ENCODE results near the gene SLC38A4.
A peak's percentile ranks its signal among the peaks of the same experiment; 100 is the strongest.
"Not testable (repeated sequence)": the region's sequence is repeated elsewhere in the genome, so short reads cannot be mapped to it uniquely, and the experiment has no call there.

Gene SLC38A4, protein sequence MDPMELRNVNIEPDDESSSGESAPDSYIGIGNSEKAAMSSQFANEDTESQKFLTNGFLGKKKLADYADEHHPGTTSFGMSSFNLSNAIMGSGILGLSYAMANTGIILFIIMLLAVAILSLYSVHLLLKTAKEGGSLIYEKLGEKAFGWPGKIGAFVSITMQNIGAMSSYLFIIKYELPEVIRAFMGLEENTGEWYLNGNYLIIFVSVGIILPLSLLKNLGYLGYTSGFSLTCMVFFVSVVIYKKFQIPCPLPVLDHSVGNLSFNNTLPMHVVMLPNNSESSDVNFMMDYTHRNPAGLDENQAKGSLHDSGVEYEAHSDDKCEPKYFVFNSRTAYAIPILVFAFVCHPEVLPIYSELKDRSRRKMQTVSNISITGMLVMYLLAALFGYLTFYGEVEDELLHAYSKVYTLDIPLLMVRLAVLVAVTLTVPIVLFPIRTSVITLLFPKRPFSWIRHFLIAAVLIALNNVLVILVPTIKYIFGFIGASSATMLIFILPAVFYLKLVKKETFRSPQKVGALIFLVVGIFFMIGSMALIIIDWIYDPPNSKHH

DNA sequence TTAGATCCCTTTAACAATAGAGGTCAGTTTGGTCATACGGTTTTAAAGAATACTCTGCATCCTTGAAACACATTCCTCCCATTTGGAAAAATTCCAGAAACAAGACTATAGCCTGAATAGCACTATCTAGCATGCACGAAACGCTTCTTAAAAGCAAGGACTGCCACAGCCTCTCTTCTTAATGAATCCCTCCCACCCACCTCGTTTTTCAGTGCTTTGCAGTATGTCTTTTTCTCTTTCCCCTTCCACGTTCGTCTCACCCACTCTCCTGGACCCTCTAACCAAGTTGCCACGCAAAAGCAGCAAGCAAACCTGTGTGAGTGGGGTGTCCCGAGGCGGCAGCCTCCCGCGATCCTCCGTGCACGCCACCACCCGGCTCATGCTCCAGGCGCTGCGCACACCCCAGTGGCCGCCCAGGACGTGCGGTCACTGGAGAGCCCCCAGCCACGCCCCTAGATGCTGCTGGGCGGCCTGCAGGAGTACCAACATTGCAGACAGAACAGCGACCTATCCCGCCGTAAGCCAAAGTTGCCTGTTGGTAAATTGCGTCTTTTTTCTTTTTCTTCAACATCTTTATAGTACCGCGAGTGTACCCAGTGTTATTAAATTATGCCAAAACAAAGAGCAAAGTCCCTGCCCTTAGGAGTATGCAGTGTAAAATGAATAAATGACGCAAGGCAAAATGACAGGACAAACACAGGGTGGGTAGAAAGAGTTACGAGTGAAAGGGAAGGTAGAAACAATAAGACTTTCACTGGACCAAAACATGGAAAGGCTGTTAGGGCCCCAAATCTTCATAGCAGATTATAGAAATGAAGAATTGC lies at the start of gene SLC38A4:
Gene SLC38A4 (minus strand): TSS at position 407 of the 824 bp plus-strand sequence. CDS start 32,926 bp downstream, outside the sequence.
- peak; percentile 67 for DNase-seq (ENCODE audit: low read depth)

DNA sequence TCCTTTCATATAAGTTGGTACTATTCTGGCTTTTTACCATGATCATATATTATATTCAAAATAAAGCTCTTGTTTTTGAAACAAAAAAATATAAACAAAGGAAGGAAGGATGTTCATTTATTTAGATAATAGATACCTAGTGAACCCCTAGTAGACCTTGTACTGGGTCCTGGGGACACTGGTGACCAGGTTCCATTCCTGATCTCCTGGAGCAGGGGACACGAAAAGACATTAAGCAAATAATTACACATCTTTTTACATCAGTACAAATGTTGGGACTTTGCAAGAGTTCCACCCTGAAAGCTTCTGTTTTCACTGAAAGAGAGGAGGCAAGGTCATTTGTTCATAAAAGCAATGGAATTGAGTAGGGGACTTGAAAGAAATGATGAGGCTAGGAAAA lies 49.3 kb upstream of the SLC38A4 start:
- DNase-seq (ENCODE audit: low read depth): no peak

DNA sequence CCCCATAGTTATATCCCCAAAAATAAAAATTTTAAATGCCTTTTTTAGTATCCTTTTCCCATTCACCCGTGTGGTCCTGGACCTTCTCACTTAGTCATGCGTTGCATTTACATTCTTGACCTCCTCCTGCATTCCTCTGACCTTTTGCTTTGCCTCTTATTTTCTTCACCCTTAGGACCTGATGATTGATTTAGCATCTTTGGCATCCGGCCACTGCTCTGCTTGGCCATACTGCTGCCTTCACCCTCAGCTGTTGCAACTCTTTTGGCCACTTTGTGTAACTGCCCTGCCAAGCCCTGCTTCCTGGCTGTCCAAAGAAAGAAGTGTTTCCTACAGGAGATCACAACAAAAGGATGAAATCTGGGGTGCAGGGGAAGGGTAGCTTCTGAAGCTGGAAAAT lies 48.8 kb upstream of the SLC38A4 start:
- peak; percentile 79 for DNase-seq (ENCODE audit: low read depth)

DNA sequence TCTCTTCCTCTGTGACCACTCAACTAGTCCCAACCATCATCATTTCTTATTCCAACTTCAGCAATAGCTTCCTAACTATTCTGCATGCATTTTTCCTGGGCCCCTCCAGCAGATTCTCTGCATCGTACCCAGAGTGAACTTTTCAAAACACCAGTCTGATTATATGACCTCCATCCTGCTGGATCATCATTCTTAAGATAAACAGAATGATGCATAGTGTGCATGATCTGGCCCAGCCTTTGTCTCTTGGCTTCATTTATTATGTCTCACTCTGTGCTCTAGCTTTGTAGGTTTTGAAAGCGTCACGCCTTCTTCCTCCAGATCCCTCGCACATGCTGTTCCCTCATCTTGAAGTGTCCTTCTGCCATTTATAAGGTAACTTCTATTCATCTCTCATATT lies 46.3 kb upstream of the SLC38A4 start:
- DNase-seq (ENCODE audit: low read depth): peak; percentile 25

DNA sequence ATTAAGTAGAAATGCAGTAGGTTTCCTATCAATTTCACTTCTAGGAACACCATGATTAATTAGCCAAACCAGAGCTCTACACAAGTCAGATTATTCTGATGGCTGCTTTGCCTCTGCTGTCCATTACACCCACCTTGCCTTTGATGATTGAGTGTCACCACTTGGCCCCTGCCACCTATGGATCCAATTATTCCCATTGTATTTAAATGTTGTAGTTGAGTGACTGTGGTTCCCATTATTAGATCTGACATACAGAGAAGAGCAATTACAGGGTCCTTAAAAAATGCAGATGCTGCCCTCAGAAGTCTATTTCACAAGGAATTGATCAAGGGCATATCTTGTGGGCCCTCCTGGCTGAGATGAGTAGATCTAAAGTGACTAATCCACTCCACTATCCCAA lies 39.5 kb upstream of the SLC38A4 start:
- no peak for DNase-seq (ENCODE audit: low read depth)

DNA sequence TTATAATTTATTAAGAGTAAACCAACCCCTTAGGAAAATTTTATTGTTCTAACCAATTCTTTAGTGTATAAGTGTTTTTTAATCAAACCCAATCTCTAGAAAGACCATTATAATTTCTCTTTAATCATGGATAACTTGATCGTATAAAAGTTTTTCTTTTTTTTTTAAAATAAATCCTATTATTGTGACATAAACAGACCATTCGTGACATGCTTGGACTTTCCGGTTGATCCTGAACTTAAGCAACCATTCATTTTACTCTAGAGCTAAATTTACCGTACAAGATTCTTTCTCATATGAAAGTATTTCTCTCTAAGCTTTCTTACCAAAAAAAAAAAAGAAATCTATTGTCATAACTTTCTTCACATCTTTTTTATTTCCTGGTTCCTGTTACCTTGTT lies 32.6 kb upstream of the SLC38A4 start:
- no peak for DNase-seq (ENCODE audit: low read depth)

DNA sequence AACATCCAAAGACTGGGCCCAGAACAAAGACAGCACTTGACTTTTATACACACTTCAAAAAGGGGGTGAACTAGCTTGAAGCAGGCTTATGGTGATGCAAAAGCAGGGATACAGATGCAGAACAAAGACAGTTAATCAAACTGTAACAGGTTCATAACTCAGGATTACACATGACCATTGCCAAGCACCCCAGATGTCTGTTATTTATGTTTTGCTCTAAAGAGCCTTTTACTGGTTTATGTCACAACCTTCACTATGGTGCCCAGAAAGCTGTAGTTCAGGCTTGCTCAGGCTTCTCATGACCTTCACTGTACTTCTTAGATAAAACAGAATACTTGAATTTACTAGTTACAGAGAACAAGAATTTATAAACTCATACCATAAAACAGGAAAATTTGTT lies 31.7 kb upstream of the SLC38A4 start:
- DNase-seq (ENCODE audit: low read depth): no peak

DNA sequence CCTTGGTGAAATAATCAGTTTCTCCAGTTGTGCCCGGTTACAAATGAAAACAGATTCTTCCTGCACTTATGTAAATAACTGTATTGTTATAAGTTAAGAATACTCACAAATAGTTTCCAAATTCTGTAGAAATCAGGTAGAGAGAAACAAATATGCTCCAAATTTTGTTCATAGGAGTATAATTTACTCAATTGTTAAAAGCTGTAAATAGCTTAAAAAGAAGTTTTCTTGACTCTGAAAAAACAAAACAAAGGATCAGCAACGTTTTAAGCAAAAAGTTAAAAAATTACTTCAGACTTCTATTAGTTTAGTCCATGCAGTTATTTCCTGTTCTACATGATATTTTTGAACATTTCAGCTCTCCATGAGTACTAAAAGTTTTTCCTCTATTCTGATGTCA lies 30.0 kb upstream of the SLC38A4 start:
- DNase-seq (ENCODE audit: low read depth): no peak

DNA sequence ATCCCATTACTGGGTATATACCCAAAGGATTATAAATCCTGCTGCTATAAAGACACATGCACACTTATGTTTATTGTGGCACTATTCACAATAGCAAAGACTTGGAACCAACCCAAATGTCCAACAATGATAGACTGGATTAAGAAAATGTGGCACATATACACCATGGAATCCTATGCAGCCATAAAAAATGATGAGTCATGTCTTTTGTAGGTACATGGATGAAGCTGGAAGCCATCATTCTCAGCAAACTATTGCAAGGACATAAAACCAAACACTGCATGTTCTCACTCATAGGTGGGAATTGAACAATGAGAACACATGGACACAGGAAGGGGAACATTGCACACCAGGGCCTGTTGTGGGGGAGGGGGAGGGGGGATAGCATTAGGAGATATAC lies 28.4 kb upstream of the SLC38A4 start:
- DNase-seq (ENCODE audit: low read depth): not testable (repeated sequence)

DNA sequence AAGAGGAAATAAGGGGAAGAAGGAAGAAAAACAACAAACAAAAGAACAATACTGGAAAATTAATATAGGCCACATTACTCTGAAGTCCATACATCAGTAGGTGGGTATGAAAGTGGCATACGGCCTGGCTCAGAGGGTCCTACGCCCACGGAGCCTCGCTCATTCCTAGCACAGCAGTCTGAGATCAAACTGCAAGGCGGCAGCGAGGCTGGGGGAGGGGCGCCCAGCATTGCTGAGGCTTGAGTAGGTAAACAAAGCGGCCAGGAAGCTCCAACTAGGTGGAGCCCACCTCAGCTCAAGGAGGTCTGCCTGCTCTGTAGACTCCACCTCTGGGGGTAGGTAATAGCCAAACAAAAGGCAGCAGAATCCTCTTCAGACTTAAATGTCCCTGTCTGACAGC lies 23.0 kb upstream of the SLC38A4 start:
- not testable (repeated sequence) for DNase-seq (ENCODE audit: low read depth)

DNA sequence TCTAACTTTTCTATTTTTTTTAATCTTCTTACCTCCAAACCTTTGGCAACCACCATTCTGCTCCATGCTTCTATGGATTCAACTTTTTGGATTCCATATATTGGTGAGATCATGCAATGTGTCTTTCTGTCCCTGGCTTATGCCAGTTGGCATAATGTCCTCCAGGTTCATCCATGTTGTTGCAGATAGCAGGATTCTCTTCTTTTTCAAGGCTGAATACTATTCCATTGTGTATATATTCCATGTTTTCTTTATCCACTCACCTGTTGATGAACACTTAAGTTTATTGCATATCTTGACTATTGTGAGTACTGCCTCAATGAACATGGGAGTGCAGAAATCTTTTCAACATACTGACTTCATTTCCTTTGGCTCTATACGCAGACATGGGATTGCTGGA lies 21.2 kb upstream of the SLC38A4 start:
- DNase-seq (ENCODE audit: low read depth): no peak

DNA sequence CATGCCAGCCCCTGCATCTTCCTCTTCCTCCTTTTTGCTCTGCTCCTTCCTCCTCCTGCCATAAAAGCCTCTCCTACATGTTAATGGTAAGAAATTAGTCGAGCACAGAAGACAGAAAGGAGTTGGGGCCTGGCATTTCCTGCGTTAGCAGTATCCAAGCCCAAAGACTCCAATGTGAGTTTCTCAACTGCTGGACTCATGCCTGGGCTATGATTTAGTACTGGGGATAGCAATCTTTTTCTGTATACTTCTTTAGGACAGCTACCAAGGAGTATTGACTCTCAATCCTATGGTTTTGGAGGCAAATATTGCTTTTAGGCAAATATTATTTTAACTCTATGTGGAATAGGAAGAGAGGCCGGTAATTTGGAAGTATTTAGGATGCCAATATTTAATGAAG lies 18.0 kb upstream of the SLC38A4 start:
- peak; percentile 48 for DNase-seq (ENCODE audit: low read depth)

DNA sequence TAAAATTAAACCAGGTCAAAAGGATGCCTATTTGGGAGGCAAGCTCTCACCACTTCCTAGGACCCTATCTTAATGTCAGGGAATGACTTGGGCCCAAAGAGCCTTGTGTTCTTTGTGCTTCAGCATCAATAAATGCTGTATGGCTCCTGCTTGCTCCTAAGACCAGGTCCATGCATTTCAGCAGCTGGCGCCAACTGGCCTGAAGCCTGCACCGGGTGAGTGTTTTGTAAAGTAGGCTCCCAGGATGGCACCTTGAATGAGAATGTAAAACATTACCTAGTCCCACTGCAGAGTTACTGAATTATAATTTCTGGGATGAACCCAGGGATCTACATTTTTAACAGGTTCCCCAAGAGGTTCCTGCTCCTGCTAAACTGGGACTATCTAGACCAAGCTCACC lies 16.1 kb upstream of the SLC38A4 start:
- DNase-seq (ENCODE audit: low read depth): no peak

DNA sequence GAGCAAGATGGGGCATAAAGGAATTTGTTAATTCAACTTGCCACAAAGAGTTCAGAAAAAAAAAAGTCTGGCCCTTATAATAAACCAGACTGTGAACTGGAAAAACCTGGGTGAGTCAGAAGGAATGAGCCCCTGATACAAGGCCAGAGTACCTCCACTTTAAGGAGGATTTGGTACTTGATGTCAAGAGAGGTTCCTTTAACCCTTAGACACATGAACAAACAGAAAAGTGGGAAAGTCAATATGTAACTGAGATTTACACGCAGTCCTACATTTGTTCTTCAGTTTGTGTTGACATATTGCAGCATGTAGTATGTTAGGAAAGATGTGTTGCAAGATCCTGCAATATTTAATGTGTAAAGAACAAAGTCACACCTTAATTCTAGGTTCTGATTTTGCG lies 14.2 kb upstream of the SLC38A4 start:
- DNase-seq (ENCODE audit: low read depth): peak; percentile 20

DNA sequence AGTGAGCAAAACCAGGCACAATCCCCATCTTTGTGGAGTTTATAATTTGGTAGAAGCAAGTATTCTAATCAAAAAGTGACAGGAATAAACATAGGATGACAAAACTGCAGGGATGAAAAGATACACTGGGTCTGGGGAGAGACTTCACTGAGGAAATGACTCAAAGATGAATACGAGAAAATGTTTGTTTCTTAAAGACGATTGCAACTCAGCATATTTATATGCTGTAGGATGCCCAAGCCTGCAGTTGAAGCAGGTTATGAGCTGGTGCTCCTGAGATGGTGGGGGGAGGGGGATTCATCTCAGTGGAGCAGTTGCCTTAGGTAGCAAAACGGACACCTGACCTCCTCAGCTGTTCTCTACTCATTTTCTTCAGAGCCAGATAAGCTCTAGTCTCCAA lies 13.4 kb upstream of the SLC38A4 start:
- peak; percentile 6 for DNase-seq (ENCODE audit: low read depth)

DNA sequence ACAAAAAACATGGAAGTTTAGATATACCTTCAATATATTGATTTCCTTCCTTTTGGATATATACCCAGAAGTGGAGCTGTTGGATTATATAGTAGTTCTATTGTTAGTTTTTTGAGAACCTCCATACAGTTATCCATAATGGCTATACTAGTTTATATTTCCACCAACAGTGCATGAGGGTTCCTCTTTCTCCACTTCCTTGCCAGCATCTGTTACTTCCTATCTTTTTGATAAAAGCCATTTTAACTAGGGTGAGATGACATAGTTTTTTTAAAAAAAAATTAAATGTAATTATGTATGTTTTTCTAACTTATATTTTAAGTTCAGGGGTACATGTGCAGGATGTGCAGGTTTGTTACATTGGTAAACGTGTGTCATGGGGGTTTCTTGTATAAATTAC lies 10.0 kb upstream of the SLC38A4 start:
- no peak for DNase-seq (ENCODE audit: low read depth)

DNA sequence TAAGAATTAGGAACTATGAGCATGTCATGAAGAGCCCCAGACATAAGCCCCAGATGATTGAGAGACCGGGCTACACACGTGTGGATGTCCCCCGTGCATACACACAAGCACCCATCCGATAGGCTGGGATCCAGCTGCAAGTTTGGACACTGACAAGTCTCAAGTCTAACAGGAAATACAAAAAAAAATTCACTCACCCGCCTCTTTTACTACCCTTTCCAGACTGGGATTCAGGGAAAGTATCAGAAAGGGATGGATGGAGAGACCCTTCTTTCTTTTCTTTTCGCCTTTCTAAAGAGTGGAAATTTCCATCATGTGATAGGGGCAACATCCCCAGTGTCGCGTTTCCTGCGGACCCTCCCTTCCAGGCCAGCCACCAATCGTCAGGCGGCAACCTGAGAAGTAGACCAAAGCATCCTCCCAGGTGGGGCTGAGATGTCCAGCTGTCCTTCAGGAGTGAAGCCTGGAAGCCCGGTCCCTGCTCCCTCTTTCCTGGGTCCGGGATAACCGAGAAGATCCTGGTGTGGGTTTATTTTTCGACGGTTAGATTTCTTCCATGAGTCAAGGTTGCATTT lies 6.4 kb upstream of the SLC38A4 start:
- peak; percentile 6 for DNase-seq (ENCODE audit: low read depth)

DNA sequence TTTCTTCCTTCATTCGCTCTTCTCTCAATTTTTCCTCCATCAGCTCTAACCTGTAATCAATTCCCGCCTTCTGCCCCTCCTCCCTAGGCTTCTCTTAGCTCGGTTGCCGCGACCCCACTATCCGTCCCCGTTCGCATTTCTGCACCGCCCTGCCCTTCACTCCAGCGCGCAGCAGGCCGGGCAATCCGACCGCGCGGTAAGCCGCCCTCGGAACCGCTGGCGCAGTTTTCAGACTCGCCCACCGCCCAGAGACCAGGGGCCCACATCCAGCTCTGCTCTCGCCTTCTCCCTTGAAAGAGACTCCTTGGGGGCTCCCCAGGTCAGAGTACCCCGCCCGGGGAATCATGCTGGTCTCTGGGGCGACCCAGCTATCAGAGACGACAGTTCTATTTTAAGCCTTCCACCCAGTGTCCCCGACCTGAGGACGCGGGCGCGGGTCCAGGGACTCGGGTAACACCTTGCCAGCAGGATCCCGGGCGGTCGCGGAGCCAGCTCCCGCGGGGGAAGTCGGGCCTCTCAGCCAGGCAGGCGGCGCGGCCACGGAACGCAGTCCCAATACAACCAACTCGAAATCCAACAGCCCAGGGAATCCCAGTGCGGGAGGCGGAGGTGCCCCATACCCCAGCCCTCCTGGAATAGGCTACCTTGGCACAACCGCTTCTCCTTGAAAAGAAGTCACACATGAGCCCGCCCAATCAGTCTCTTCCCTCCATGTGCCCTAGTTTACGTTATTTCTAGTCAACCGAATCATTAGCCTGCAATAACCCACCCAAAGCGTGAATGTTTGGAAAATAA lies 5.7 kb upstream of the SLC38A4 start:
- DNase-seq (ENCODE audit: low read depth): peak; percentile 30

DNA sequence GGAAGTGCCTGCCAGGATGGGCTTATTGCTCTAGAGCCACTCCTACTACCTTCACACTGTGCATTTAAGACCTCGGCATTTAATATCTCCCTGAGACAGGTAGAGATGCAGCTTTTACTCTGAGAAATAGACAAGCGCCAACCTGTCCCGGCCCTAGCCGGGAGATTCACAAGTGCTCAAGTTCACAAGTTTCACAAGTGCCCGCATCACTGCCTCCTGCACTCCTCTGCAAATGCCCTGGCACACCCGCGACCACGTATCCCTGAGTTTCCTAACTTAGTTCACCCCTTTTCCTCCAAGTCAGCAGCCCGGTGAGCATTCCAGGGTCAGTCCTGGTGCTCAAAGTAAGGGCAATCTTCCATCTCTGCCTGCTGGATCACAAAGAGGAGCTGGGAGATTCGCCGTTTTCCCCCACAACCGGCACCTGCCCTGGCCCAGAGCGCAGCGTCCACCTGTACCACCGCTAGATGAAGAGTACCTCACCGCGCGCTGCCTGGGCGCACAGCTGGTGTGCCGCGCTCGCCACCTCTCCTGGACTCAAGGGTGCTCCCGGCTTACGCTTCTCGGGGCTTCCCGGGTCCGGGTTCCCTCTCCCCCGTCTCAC lies 5.0 kb upstream of the SLC38A4 start:
- no peak for DNase-seq (ENCODE audit: low read depth)

DNA sequence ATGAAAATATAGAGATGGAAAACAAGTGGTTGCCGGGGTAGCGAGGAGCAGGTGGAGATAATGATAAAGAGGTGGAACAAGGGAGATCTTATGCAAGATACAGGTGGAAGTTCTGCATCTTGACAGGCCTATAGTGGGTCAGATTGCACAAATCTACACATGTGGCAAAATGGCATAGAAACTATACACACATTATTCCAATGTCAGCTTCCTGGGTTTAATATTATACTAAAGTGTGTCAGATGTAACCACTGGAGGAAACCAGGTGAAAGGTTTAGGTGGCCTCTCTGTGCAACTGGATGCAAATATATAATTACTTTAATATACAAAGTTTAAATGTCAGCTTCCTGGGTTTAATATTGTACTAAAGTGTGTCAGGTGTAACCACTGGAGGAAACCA lies 1.1 kb downstream of the SLC38A4 start:
- DNase-seq (ENCODE audit: low read depth): no peak

DNA sequence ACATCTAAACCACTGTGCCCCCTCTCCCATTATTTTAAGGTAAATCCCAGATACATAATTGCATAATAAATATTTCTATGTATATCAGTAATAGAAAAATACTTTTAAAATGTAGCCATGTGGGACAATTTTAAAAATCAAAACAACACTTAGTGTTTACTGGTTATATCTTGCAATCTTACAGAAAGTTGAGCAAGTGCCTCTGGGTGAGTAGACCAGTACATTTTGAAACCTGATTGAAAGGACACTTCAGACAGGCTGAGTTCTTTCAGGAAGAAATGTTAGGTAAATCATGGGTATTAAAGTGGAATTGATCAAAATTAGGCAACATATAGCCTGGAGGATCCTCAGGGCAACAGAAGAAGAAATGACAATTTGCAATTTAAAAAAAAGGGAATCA lies 7.2 kb downstream of the SLC38A4 start:
- DNase-seq (ENCODE audit: low read depth): no peak
